ENCODE data around the gene TAS1R2.

The TAS1R2 gene

DNA sequence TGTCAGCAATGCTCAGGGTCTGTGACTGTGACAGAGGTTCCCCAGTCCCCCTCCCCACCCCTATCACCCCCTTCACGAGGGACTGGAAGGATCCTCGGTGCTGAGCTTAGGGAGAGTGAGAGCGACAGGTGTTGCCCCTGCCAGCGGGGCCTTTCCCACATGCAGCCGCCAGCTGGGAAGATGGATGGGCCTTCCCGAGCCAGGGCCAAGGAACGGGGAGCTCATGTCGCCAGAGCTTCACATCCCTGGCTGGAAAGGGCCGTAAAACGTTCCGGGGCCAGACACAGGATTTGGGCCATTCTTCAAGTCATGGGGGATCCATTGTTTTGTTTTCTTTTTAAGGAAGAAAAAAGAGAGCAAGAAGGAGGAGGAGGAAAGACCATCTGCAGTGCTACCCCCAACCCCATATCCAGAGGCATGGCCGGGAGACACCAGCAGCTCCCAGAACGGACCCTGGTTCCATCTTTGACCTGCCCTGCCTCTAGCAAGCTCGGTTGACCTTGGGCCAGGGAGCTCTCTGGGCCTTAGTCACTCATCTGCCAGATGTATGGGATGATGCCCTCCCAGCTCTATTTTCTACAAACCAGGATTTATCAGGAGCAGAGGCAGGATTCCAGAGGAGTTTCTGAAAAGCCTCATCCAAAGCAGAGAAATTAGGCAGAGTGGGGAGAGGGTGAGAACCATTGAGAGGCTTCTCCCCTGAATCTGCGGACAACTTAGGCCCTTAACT lies 54.1 kb downstream of the TAS1R2 start:
- in situ Hi-C loops (cut with HindIII; ENCODE audit: low sequenced_read_pairs), result no loop called here

DNA sequence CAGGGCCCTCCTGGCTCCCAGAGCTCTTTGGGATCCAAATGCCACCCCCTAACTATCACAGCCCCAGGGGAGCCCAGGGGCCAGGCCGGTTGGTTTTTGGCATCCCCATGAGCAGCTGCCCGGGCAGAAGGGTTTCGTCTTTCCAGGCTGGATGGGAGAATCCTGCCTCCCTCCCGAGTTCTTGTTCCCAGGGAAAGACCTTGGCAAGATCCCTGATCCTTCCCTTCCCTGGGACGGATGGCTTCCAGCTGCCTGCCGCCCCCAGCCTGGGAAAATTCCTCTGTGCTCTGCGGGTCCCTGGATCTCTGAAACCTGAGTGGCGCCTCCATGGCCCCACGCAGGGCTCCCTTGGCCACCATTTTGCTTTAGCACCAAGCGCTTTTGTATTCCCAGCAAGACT lies 55.6 kb downstream of the TAS1R2 start:
- in situ Hi-C loops (cut with HindIII; ENCODE audit: low sequenced_read_pairs), result no loop called here

DNA sequence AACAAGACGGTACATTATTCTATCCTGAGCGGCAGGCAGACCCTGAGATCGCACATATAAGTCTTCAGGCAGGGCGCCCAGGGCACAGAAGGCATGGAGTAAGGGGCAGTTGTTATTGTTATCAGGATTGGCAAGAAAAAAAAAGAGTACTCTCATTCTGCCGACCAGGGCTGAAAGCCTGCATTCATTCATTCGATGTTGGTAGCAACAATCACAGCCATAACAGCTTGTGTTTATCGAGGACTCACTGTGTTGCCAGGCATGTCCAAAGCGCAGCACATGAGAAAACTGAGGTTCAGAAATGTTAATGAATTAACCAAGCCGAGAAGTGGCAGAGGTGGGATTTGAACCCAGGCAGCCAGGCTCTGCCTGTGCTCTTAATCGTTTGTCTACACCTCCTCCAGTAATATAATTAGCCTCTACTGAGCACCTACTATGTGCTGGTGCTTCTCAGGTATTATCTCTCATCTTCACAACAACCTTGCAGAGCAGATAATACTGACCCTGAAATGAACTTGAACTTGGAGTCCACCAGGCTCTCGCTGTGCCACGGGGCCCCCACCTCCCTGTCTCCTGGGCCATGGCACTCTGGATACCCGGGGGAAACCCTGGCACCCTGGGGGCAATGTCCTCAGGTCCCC lies 56.2 kb downstream of the TAS1R2 start:
- in situ Hi-C loops (cut with HindIII; ENCODE audit: low sequenced_read_pairs), result no loop called here

DNA sequence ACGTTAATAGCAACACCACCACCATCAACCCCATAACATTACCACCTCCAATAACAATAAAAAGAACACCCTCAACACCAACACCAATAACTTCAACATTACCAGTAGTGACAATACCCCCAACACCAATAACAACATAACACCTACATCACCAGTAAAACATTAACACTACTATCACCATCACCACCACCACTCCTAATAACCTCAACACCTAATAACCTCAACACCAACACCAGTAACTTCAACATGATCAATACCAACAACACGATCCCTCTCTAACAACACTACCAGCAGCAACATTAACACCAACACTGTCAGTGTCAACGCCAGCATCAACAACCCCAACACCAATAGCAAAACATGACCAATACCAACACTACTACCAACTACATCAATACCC lies 57.2 kb downstream of the TAS1R2 start:
- in situ Hi-C loops (cut with HindIII; ENCODE audit: low sequenced_read_pairs), result no loop called here

DNA sequence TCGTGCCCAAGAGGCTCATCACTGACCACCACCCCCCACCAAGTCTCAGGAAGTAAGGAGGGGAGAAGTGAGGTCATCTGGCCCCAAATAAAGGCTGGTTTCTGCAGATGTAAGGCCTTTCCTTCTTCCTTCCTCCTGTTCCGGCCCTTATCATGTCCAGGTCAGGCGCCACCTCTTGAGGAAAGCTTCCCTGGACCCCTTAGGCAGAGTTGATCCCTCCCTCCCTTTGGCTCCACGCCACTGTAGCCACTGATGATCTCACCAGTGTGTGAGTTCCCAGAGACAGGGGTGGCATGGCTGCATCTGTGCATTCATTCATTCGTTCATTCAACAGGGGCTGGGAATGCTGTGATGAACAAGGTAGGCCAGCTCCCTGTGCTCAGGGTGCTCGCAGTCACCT lies 59.2 kb downstream of the TAS1R2 start:
- in situ Hi-C loops (cut with HindIII; ENCODE audit: low sequenced_read_pairs), result no loop called here

DNA sequence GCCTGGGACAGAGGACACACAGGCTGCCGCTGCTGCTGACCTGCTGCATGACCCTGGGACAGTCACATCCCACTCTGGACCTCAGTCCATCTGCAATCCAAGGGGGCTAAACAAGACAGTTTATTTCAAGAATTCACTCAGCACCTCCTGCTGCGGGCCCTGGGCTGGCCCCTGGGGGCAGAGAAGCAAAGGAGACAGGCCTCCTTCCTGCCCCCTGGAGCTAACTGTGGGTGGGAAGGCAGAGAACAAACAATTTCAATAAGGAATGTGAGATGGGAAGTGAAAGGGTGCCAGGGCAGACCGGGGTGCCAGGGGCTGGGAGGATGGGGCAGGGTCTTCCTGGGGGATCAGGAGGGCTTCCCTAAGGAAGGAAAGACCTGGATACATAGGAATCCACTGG lies 60.0 kb downstream of the TAS1R2 start:
- in situ Hi-C loops (cut with HindIII; ENCODE audit: low sequenced_read_pairs), result no loop called here

DNA sequence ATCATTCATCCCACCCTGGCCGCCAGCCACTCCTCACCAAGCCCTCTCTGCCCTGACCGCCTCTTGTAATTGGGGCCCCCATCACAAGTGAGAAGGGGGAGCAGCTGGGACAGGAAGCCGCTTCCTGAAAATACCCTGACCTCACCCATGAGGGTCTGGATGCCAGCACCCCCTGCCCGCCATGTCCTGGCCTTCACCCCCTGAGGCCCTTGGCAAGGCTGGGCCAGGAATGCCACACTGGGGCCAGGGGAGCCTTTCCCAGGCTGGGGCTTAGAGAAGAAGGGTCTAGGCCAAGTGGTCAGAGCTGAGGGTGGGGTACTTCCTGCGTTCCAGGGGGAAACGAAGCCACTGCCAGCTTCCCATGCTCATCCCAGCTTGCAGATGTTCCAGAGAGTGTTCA lies 60.5 kb downstream of the TAS1R2 start:
- in situ Hi-C loops (cut with HindIII; ENCODE audit: low sequenced_read_pairs), result no loop called here

DNA sequence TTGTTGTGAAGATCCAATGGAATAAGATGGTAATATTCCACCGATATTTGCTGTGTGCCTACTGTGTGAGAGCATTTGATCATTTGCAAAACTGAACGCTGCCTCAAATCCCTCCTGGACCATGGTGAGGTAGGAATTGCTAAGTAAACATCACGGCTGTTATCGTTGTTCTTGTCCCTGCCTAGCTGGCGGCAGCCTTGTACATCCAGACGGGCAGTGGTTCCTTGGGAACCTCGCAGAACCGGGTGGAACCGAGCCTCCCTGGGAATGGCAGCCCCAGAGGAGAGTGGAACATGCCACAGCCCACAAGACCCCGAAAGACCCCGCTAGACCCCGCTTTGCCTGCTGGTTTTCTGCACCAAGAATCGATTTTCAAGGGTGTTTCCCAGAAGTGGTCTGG lies 60.9 kb downstream of the TAS1R2 start:
- in situ Hi-C loops (cut with HindIII; ENCODE audit: low sequenced_read_pairs), result no loop called here

DNA sequence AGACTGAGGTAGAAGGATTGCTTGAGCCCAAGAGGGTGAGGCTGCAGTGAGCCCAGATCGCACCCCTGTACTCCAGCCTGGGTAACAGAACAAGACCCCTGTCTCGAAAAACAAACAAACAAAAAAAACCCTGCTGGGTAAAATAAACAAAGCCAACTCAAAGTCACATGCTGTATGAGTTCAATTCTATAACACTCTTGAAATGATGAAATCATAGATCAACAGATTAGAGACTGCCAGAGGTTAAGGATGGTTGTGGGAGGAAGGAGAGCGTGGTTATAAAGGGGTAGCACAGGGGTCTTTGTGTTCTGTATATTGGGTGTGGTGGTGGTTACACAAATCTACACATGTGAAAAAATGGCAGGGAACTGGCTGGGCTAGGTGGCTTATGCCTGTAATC lies 62.5 kb downstream of the TAS1R2 start:
- in situ Hi-C loops (cut with HindIII; ENCODE audit: low sequenced_read_pairs), result no loop called here

DNA sequence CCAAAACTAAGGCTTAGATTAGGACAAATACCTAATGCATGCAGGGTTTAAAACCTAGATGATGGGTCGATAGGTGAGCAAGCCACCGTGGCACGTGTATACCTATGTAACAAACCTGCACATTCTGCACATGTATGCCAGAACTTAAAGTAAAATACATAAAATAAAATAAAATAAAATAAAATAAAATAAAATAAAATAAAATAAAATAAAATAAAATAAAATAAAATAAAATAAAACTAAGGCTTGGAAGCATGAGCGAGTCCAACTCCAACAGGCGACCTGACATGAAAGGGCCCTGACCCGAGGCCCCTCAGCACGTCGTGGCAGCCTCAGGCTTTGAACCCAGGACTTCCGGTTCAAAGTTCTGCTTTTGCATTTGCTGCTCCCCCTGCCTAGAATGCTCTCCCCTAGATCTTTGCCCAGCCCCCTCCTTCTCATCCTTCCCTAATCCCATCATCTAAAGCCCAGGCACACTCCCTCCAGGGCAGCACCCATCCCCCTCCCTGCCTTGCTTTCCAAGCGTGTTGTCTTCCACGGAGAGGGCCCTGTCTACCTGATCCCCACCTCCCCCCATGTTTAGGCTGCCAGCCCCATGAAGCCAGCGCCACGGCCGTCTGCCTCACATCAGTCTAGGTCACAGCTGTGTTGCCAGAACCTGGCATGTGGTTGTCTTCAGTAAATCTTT lies 64.3 kb downstream of the TAS1R2 start:
- in situ Hi-C loops (cut with HindIII; ENCODE audit: low sequenced_read_pairs), result no loop called here

DNA sequence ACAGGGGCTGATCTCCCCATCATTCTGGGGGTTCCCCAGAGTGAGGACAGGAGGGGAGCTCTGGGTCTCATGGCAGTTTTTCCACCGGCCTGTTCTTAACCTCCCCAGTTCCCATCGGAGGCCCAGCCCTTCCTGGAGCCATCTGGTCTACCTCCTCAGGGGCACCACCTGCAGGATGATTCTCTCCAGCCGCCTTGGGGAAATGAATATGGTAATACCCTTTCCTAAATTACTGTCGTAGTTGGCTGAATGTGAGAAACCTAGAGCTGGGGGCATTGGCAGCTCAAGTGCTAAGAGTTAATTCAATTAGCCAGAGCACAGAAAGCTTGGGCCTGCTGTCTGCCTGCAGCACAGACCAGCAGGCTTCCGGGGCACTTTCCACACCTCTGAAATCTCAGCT lies 64.9 kb downstream of the TAS1R2 start:
- in situ Hi-C loops (cut with HindIII; ENCODE audit: low sequenced_read_pairs), result no loop called here

DNA sequence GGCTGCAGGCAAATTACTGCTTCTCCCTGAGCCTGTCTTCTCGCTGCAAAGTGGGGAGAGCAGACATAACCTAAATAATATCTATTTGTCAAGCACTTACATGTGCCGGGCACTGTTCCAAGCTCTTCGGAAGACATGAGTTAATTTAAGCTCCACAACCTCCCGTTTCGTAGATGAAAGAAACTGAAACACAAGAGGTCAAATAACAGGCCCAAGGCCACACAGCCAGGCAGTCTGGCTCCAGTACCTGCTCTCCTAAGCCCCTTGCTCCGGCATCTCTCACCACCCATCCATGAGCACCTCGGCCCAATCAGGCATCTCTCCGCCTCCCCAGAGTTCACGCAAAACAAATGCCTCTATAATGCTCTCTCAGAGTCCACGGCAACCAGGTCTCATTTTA lies 65.4 kb downstream of the TAS1R2 start:
- in situ Hi-C loops (cut with HindIII; ENCODE audit: low sequenced_read_pairs), result no loop called here

DNA sequence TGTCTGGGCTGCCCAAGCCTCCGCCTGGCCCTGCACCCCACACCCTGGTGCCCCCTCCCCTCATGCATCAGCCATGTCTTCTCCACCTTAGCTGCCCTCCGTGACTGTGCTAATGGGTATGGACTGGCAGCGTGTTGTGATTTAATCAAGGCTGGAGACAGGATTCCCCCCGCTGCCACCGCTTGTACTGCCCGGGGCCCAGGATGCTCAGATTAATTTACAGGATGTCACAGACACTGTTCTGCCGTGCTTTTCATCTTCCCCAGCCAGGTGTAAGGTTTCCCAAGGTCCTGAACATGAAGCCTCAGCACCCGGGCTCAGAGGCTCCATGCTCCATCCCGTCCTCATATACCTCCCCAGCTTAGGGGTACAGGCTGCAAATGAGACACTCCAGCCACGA lies 66.3 kb downstream of the TAS1R2 start:
- in situ Hi-C loops (cut with HindIII; ENCODE audit: low sequenced_read_pairs), result no loop called here

DNA sequence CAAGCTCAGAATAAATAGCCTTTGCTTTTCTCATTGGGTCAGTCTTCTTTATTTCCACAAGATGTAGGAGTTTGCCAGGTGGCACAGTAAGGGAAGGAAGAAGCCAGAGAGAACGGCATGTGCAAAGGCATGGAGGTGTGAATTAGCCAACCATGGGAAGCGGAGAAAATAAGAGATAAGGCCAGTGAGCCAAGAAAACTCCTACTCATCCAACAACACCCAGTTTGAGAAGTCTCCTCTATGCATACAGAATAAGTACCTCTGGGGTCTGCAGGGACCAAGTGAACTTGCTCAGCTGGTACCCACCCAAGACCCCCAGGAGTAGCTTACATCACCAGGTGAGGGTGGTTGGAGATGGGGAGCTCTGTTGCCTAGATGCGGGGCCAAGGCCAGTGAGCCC lies 66.7 kb downstream of the TAS1R2 start:
- in situ Hi-C loops (cut with HindIII; ENCODE audit: low sequenced_read_pairs), result no loop called here

All from endothelial cell of hepatic sinusoid (primary cell).